Peyer's patch (tissue), 4 donors: ENCODE measurements around the gene KIF6. TPM values are rescaled to one million over a fixed set of nuclear protein-coding genes. Genes with fewer than 3 reads are reported as not detected.

Source experiments
- DNase-seq, 3 donors: peaks; one replicate each; pipeline ENCODE4 v3.0.0-alpha.2; 2017 to 2019
- H3K27ac ChIP-seq, 4 donors: fragments of 200-600 bp; sonication (generic); one replicate each; pipeline ENCODE4 v1.5.1; 2016 to 2019
- H3K27me3 ChIP-seq, 2 donors: fragments of 200-600 bp; sonication (generic); one replicate each; pipeline ENCODE4 v1.5.1; 2019
- H3K36me3 ChIP-seq, 3 donors: fragments of 200-600 bp; sonication (generic); one replicate each; pipeline ENCODE4 v1.5.1; 2016 to 2019
- H3K4me1 ChIP-seq, 4 donors: fragments of 200-600 bp; sonication (generic); one replicate each; pipeline ENCODE4 v1.5.1; 2016 to 2019
- H3K4me3 ChIP-seq, 4 donors: fragments of 200-600 bp; sonication (generic); 1 replicate in 3 of 4; 2 replicates in 1 of 4; pipeline ENCODE4 v1.5.1; 2016 to 2019; ENCODE audit warnings: mild to moderate bottlenecking in 1 of 4
- H3K9me3 ChIP-seq, 4 donors: fragments of 200-600 bp; sonication (generic); one replicate each; pipeline ENCODE4 v1.5.1; 2016 to 2019; ENCODE audit warnings: mild to moderate bottlenecking in 1 of 4
- CTCF ChIP-seq, 6 experiments: fragments of 450-650 bp in 4 of 6; fragments of 200-600 bp in 2 of 6; sonication (generic) in 1 of 6; IDR thresholded peaks; one replicate each; pipeline ENCODE4 v1.5.1; 2017 to 2019; ENCODE audit warnings: antibody characterized with exemption in 6 of 6, mild to moderate bottlenecking in 3 of 6, moderate library complexity in 1 of 6
- POLR2A ChIP-seq, 2 donors: fragments of 450-650 bp; IDR thresholded peaks; one replicate each; pipeline ENCODE4 v1.5.1; 2017; ENCODE audit warnings: antibody characterized with exemption in 2 of 2, mild to moderate bottlenecking in 2 of 2, moderate library complexity in 2 of 2
- total RNA-seq, 4 donors: library from RNA; depleted of rRNA; stranded (reverse); fragments of >200 nt; gene quantifications; one replicate each; pipeline ENCODE4 v1.1.0, GENCODE V29; 2016

Gene KIF6
- total RNA-seq, 4 donors from 2014 or later, result 0.83 TPM; not detected in 3

GRCh38 chr6:39377539-39377950 lies 347.7 kb downstream of the KIF6 start:
- Histone ChIP-seq H3K4me1 (no peaks in the 10 kb centered on the region), H3K9me3 (no peaks in the 10 kb centered on the region), H3K27me3 (no peaks in the 10 kb centered on the region), H3K27ac (no peak overlapping the region), H3K4me3 (no peak overlapping the region), H3K36me3 (no peaks in the 10 kb centered on the region)
- DNase-seq, result peak in 1 of 3 donors; percentile 56
- TF ChIP-seq CTCF (IDR thresholded peaks at IDR 0.05), result peak in 4 of 6 experiments; percentile 34 to 63 (median 58)
- TF ChIP-seq POLR2A (IDR thresholded peaks at IDR 0.05), result no peak

- Histone ChIP-seq H3K4me1 (no peaks in the 10 kb centered on the region), H3K4me3 (no peak overlapping the region), H3K9me3 (no peaks in the 10 kb centered on the region), H3K27me3 (no peaks in the 10 kb centered on the region), H3K36me3 (no peaks in the 10 kb centered on the region), H3K27ac (no peak overlapping the region)
- DNase-seq, result no peak
- no peak for TF ChIP-seq CTCF (IDR thresholded peaks at IDR 0.05)
- no peak for TF ChIP-seq POLR2A (IDR thresholded peaks at IDR 0.05)
These were observed 349.8 kb downstream of the KIF6 start for GRCh38 chr6:39375405-39375804.

- no peaks in the 10 kb centered on the region for H3K27me3 ChIP-seq
- H3K4me1 ChIP-seq, result no peaks in the 10 kb centered on the region
- no peaks in the 10 kb centered on the region for H3K9me3 ChIP-seq
- H3K27ac ChIP-seq, result no peak overlapping the region
- no peaks in the 10 kb centered on the region for H3K36me3 ChIP-seq
- TF ChIP-seq CTCF (IDR thresholded peaks at IDR 0.05) (no peak), POLR2A (IDR thresholded peaks at IDR 0.05) (no peak)
- no peak overlapping the region for H3K4me3 ChIP-seq
- DNase-seq, result no peak
These were observed 354.8 kb downstream of the KIF6 start for GRCh38 chr6:39370390-39370789.

- no peaks in the 10 kb centered on the region for H3K27me3 ChIP-seq
- no peak for DNase-seq
- H3K4me1 ChIP-seq, result no peaks in the 10 kb centered on the region
- TF ChIP-seq POLR2A (IDR thresholded peaks at IDR 0.05), result no peak
- TF ChIP-seq CTCF (IDR thresholded peaks at IDR 0.05), result no peak
- no peak overlapping the region for H3K4me3 ChIP-seq
- H3K36me3 ChIP-seq, result no peaks in the 10 kb centered on the region
- H3K27ac ChIP-seq, result no peak overlapping the region
- no peaks in the 10 kb centered on the region for H3K9me3 ChIP-seq
These were observed 355.2 kb downstream of the KIF6 start for GRCh38 chr6:39369987-39370386.

- H3K36me3 ChIP-seq, result no peaks in the 10 kb centered on the region
These were observed 357.5 kb downstream of the KIF6 start for GRCh38 chr6:39367700-39368099.

More at GRCh38 chr6:39367700-39368099, 357.5 kb downstream of the KIF6 start:
- Histone ChIP-seq H3K27ac (no peak overlapping the region), H3K9me3 (no peaks in the 10 kb centered on the region), H3K27me3 (no peaks in the 10 kb centered on the region), H3K4me1 (no peaks in the 10 kb centered on the region), H3K4me3 (no peak overlapping the region)
- TF ChIP-seq CTCF (IDR thresholded peaks at IDR 0.05) (no peak), POLR2A (IDR thresholded peaks at IDR 0.05) (no peak)
- DNase-seq, result no peak
